COLO668 (cell line): ENCODE results near the gene CDADC1.

Source experiments
- DNase-seq: peaks from one replicate; lab custom pipeline; 2025; ENCODE audit not compliant: unreplicated experiment; lab: John Stamatoyannopoulos, UW

CDADC1 gene

GRCh38 chr13:49235856-49236431, 11.8 kb upstream of the CDADC1 start:
- no peak for DNase-seq

- DNase-seq = no peak
Measured at GRCh38 chr13:49238621-49239020, 9.1 kb upstream of the CDADC1 start.

- peak; percentile 30 for DNase-seq
Measured at GRCh38 chr13:49240017-49240416, 7.7 kb upstream of the CDADC1 start.

- DNase-seq = no peak
Measured at GRCh38 chr13:49241296-49241695, 6.4 kb upstream of the CDADC1 start.

- no peak for DNase-seq
Measured at GRCh38 chr13:49245101-49245500, 2.6 kb upstream of the CDADC1 start.

- no peak for DNase-seq
Measured at GRCh38 chr13:49246850-49247642, 679 bp upstream of the CDADC1 start.

GRCh38 chr13:49248622-49249002, 887 bp downstream of the CDADC1 start:
- DNase-seq = no peak

GRCh38 chr13:49251326-49251725, 3.6 kb downstream of the CDADC1 start:
- DNase-seq = no peak

- no peak for DNase-seq
Measured at GRCh38 chr13:49253310-49253709, 5.6 kb downstream of the CDADC1 start.

- DNase-seq = no peak
Measured at GRCh38 chr13:49254007-49254406, 6.3 kb downstream of the CDADC1 start.

- no peak for DNase-seq
Measured at GRCh38 chr13:49256841-49257240, 9.1 kb downstream of the CDADC1 start.

GRCh38 chr13:49258089-49258796, 10.5 kb downstream of the CDADC1 start:
- DNase-seq = no peak

GRCh38 chr13:49259586-49259985, 11.9 kb downstream of the CDADC1 start:
- no peak for DNase-seq

- DNase-seq = no peak
Measured at GRCh38 chr13:49262634-49263033, 14.9 kb downstream of the CDADC1 start.

- no peak for DNase-seq
Measured at GRCh38 chr13:49265822-49266221, 18.1 kb downstream of the CDADC1 start.

GRCh38 chr13:49271264-49271663, 23.5 kb downstream of the CDADC1 start:
- no peak for DNase-seq

GRCh38 chr13:49272296-49272695, 24.6 kb downstream of the CDADC1 start:
- no peak for DNase-seq

GRCh38 chr13:49278211-49278610, 30.5 kb downstream of the CDADC1 start:
- no peak for DNase-seq

- no peak for DNase-seq
Measured at GRCh38 chr13:49279112-49279511, 31.4 kb downstream of the CDADC1 start.

- DNase-seq = no peak
Measured at GRCh38 chr13:49279885-49280284, 32.2 kb downstream of the CDADC1 start.

- no peak for DNase-seq
Measured at GRCh38 chr13:49287995-49288394, 40.3 kb downstream of the CDADC1 start.

- no peak for DNase-seq
Measured at GRCh38 chr13:49288458-49288857, 40.7 kb downstream of the CDADC1 start.
